ENCODE data around the gene PTPN4. TPM values are rescaled to one million over a fixed set of nuclear protein-coding genes. Genes with fewer than 3 reads are reported as not detected.

The PTPN4 gene
- total RNA-seq, 1 experiment from 2014 or later: 80.5 TPM

DNA sequence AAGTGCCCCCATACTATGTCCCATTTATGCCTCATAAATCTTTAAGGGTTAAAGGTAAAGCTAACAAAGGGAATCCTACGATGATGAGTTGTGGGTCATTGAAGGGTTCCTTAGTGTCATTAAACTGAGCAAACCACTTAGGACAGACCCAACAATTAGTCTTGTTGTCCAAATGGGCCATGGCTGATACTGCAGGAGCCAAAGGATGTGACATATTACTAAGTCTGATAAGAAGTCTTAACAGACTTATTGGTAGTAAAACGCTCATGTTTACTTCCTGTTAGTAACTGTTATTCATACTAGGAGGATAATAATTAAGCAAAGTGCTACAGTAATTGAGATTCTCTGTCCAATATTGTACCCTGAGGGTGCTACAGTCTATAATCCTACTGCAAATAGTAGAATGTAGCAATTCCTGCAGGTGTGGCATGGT lies 96.8 kb downstream of the PTPN4 start:
- H3K79me1 ChIP-seq (ENCODE audit: insufficient read depth, low read depth, low read length, poor library complexity, severe bottlenecking): peaks cover 11% of the 10 kb centered on the region
- no peak overlapping the region for H3K18ac ChIP-seq (ENCODE audit: insufficient read length, low read depth, low read length)
- H3K27me3 Mint-ChIP-seq (ENCODE audit: low read depth): no peaks in the 10 kb centered on the region
- no peak overlapping the region for H3T11ph ChIP-seq (ENCODE audit: low read length)
- no peaks in the 10 kb centered on the region for H4K20me1 ChIP-seq (ENCODE audit: control insufficient read depth, insufficient read depth, insufficient read length)
- no peaks in the 10 kb centered on the region for H3K23me2 ChIP-seq (ENCODE audit: insufficient read length, low read depth, low read length, poor library complexity, severe bottlenecking)
- no peak overlapping the region for H3K14ac ChIP-seq (ENCODE audit: insufficient read depth, low read length)
- peaks cover 5% of the 10 kb centered on the region; the same call in 1 of the 2 replicates for H3K79me2 ChIP-seq (ENCODE audit: insufficient read depth, low read length)
- no peak overlapping the region for H2BK20ac ChIP-seq (ENCODE audit: low read depth, low read length, poor library complexity, severe bottlenecking)
- TF ChIP-seq, protein P1, sequence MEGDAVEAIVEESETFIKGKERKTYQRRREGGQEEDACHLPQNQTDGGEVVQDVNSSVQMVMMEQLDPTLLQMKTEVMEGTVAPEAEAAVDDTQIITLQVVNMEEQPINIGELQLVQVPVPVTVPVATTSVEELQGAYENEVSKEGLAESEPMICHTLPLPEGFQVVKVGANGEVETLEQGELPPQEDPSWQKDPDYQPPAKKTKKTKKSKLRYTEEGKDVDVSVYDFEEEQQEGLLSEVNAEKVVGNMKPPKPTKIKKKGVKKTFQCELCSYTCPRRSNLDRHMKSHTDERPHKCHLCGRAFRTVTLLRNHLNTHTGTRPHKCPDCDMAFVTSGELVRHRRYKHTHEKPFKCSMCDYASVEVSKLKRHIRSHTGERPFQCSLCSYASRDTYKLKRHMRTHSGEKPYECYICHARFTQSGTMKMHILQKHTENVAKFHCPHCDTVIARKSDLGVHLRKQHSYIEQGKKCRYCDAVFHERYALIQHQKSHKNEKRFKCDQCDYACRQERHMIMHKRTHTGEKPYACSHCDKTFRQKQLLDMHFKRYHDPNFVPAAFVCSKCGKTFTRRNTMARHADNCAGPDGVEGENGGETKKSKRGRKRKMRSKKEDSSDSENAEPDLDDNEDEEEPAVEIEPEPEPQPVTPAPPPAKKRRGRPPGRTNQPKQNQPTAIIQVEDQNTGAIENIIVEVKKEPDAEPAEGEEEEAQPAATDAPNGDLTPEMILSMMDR (conservative IDR thresholded peaks at IDR 0.05): no peak
- 0 out of 7 replicates have a peak overlapping the region, but pooled peaks of 1 of the 3 experiments have one; percentile 52 for H3K27ac Mint-ChIP-seq
- H2BK5ac ChIP-seq (ENCODE audit: insufficient read length, low read length): no peak overlapping the region
- no peak overlapping the region for H2BK15ac ChIP-seq (ENCODE audit: low read depth, low read length)
- H3K4me2 ChIP-seq (ENCODE audit: insufficient read depth, insufficient read length, low read length): no peak overlapping the region
- DNase-seq: no peak
- peaks cover 18 to 22% of the 10 kb centered on the region in 2 experiments for H3K9me3 Mint-ChIP-seq
- no peak overlapping the region for H4K8ac ChIP-seq (replicated peaks; ENCODE audit: insufficient read length, low read depth, low read length)
- no peak overlapping the region for H2BK120ac ChIP-seq (ENCODE audit: low read depth, low read length, poor library complexity, severe bottlenecking)
- H2AK5ac ChIP-seq (ENCODE audit: insufficient read length, low read length): no peak overlapping the region
- H3K9me3 ChIP-seq (ENCODE audit: control insufficient read depth, low read depth, low read length): no peaks in the 10 kb centered on the region
- no peak overlapping the region for H3K9ac ChIP-seq (ENCODE audit: extremely low read depth, insufficient read length, low read length)
- no peak overlapping the region for H3K27ac ChIP-seq (ENCODE audit: insufficient read length, low read depth, low read length)
- no peak overlapping the region for H2AFZ ChIP-seq (ENCODE audit: low read length)
- H3K4ac ChIP-seq (ENCODE audit: low read depth, low read length): no peak overlapping the region
- no peaks in the 10 kb centered on the region for H3K27me3 ChIP-seq (ENCODE audit: insufficient read depth, low read length)
- H4K5ac ChIP-seq (ENCODE audit: insufficient read length, low read depth, low read length): no peak overlapping the region
- H2BK12ac ChIP-seq (ENCODE audit: insufficient read length, low read depth, low read length): no peak overlapping the region
- peaks cover 4% of the 10 kb centered on the region; the same call in 1 of the 2 replicates for H3K4me1 ChIP-seq (ENCODE audit: insufficient read depth, low read length)
- no peak overlapping the region for H3K56ac ChIP-seq (ENCODE audit: insufficient read length, low read depth, low read length)
- peaks cover 29 to 54% of the 10 kb centered on the region in 2 experiments for H3K4me1 Mint-ChIP-seq
- no CpG with 5 or more reads among the region's 2 CpGs for WGBS (ENCODE audit: extremely low coverage, insufficient read length, low lambda C conversion rate)
- peaks cover 21 to 25% (median 24%) of the 10 kb centered on the region in 3 experiments for H3K36me3 Mint-ChIP-seq (ENCODE audit: insufficient read depth in 1 of 3, low read depth in 3 of 3)
- no peak overlapping the region for H3K4me3 Mint-ChIP-seq
- no peak overlapping the region for H4K91ac ChIP-seq (ENCODE audit: insufficient read length, low read depth, low read length)
- no peak overlapping the region for H3K23ac ChIP-seq (ENCODE audit: insufficient read length, low read depth, low read length)
